Type B pancreatic cell (in vitro differentiated cells): ENCODE measurements around the gene NUDT4. TPM values are rescaled to one million over a fixed set of nuclear protein-coding genes. Genes with fewer than 3 reads are reported as not detected.
"Not testable (repeated sequence)": the region's sequence is repeated elsewhere in the genome, so short reads cannot be mapped to it uniquely, and the experiment has no call there.

Source experiments
- DNase-seq: peaks from one replicate; pipeline ENCODE4 v3.0.0; 2021; ENCODE audit warnings: mixed read lengths; ENCODE audit not compliant: unreplicated experiment; ENCODE audit errors: extremely low spot score
- H3K27ac Mint-ChIP-seq: 2 replicates; pipeline ENCODE4 v1.8.0; 2021; ENCODE audit warnings: mild to moderate bottlenecking, mixed read lengths
- H3K27me3 Mint-ChIP-seq: 2 replicates; pipeline ENCODE4 v1.8.0; 2021; ENCODE audit warnings: mixed read lengths
- H3K36me3 Mint-ChIP-seq: 2 replicates; pipeline ENCODE4 v1.8.0; 2021; ENCODE audit warnings: mixed read lengths
- H3K4me1 Mint-ChIP-seq: one replicate; pipeline ENCODE4 v1.8.0; 2021; ENCODE audit warnings: mixed read lengths; ENCODE audit not compliant: unreplicated experiment
- H3K4me3 Mint-ChIP-seq: 2 replicates; pipeline ENCODE4 v1.8.0; 2021; ENCODE audit warnings: mild to moderate bottlenecking, mixed read lengths
- H3K9me3 Mint-ChIP-seq: 2 replicates; pipeline ENCODE4 v1.8.0; 2021; ENCODE audit warnings: mixed read lengths
- CTCF ChIP-seq: fragments of 200-600 bp; sonication (generic); conservative IDR thresholded peaks from 2 replicates; pipeline ENCODE4 v1.5.0; 2021; ENCODE audit warnings: antibody characterized with exemption, mild to moderate bottlenecking
- total RNA-seq: library from RNA; stranded (reverse); gene quantifications from 2 replicates; pipeline ENCODE4 v1.2.1, GENCODE V29; 2021; ENCODE audit warnings: low replicate concordance

Gene NUDT4
- total RNA-seq, 1 donor from 2014 or later, result 89.8 TPM

DNA sequence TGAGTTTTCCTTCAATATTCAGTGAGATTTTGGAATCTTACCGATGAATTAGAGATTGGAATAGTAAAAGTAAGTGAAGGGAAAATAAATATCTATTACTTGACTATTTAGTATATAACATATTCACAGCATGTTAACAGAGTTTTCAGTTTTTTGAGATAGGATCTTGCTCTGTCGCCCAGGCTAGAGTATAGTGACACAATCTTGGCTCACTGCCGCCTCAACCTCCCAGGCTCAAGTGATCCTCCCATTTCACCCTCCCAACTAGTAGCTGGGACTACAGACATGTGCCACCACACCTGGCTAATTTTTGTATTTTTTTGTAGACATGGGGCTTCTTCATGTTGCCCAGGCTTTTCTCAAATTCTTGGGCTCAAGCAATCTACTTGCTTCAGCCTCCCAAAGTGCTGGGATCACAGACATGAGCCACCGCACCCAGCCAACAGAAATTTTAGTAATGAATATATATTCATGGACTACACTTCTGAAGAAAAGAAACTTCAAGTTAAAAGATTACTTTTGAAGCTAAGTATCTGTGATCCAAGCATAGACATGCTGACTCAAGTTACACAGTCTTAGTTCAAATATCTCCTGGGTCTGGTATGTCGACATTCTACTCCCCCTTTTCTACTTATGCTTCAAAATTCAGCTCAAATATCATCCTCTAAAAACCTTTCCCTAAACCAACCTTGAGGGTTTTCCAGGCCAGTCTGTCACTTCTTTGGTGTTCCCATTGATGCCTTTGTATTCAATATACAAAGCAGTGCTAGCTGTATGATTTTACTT is 50.2 kb downstream of the NUDT4 start:
- no peak for TF ChIP-seq CTCF
- H3K27ac Mint-ChIP-seq, result peak overlapping the region; percentile 23
- H3K4me3 Mint-ChIP-seq, result peak overlapping the region; percentile 5
- peaks cover 53% of the 10 kb centered on the region for H3K4me1 Mint-ChIP-seq
- no peak for DNase-seq
- peaks cover 6% of the 10 kb centered on the region for H3K36me3 Mint-ChIP-seq
- H3K27me3 Mint-ChIP-seq, result no peaks in the 10 kb centered on the region
- no peaks in the 10 kb centered on the region for H3K9me3 Mint-ChIP-seq

DNA sequence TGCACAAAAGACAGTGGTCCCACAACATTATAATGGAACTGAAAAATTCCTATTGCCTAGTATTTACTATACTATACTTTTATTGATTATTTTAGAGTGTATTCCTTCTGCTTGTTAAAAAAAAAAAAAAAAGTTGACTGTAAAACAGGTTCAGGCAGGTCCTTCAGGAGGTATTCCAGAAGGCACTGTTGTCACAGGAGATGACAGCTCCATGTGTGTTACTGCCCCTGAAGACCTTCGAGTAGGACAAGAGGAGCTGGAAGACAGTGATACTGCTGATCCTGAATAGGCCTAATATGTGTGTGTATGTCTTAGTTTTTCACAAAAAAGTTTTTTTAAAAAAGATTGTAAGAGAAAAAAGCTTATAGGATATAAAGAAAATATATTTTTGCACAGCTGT is 51.7 kb downstream of the NUDT4 start:
- Mint-ChIP-seq H3K4me1 (peaks cover 48% of the 10 kb centered on the region), H3K4me3 (no peak overlapping the region), H3K27ac (no peak overlapping the region), H3K27me3 (no peaks in the 10 kb centered on the region), H3K36me3 (peaks cover 6% of the 10 kb centered on the region), H3K9me3 (no peaks in the 10 kb centered on the region)
- no peak for TF ChIP-seq CTCF
- DNase-seq, result no peak

DNA sequence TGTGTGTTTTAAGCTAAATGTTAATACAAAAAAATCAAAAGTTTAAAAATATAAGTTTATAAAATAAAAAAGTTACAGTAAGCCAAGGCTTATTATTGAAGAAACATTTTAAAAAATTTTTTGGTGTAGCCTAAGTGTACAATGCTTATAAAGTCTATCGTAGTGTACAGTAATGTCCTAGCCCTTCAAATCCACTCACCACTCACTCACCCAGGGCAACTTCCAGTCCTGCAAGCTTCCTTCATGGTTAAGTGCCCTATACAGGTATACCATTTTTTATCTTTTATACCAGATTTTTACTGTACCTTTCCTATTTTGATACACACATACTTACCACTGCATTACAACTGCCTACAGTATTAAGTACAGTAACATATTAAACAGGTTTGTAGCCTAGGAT is 52.1 kb downstream of the NUDT4 start:
- H3K4me3 Mint-ChIP-seq, result no peak overlapping the region
- no peaks in the 10 kb centered on the region for H3K9me3 Mint-ChIP-seq
- no peak for TF ChIP-seq CTCF
- peaks cover 6% of the 10 kb centered on the region for H3K36me3 Mint-ChIP-seq
- peaks cover 44% of the 10 kb centered on the region for H3K4me1 Mint-ChIP-seq
- H3K27ac Mint-ChIP-seq, result peak overlapping the region; percentile 67
- no peaks in the 10 kb centered on the region for H3K27me3 Mint-ChIP-seq
- DNase-seq, result no peak

GRCh38 chr12:93430280-93430679 is 52.6 kb downstream of the NUDT4 start:
- Mint-ChIP-seq H3K4me1 (peaks cover 41% of the 10 kb centered on the region), H3K27ac (peak overlapping the region; percentile 67), H3K4me3 (no peak overlapping the region), H3K27me3 (no peaks in the 10 kb centered on the region), H3K9me3 (no peaks in the 10 kb centered on the region), H3K36me3 (peaks cover 6% of the 10 kb centered on the region)
- no peak for TF ChIP-seq CTCF
- DNase-seq, result no peak

- not testable (repeated sequence) for H3K27me3 Mint-ChIP-seq, H3K27ac Mint-ChIP-seq, H3K4me3 Mint-ChIP-seq, H3K9me3 Mint-ChIP-seq, DNase-seq, H3K36me3 Mint-ChIP-seq
- peaks cover 30% of the 10 kb centered on the region for H3K4me1 Mint-ChIP-seq
These were observed 54.3 kb downstream of the NUDT4 start for GRCh38 chr12:93432031-93432430.

DNA sequence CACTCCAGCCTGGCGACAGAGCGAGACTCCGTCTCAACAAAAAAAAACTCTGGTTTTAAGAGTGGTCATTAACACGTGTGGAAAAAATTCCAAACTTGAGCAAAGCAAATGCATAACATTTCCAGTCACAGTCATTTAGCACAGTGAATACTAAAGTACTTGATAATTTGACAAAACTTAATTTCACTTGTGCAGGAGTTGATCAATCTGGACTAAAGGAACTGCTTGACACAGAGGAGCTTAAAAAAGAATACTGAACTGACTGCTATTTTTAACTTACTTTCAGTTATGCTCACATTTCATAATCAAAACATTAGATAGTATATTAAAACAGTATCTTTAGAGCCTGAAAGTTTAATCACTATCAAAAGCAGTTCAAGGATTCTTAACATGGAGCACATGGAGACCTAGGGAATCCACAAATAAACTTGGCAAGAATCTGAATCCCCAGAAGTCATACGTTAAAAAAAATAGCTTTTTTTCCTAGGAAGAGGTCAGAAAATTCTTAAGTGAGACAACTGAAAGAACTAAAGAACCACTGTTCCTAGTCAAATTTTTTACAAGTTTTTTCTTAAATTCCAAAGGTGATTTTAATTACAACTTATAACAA is 56.6 kb downstream of the NUDT4 start:
- Mint-ChIP-seq H3K27ac (no peak overlapping the region), H3K27me3 (no peaks in the 10 kb centered on the region), H3K9me3 (no peaks in the 10 kb centered on the region), H3K36me3 (peaks cover 6% of the 10 kb centered on the region), H3K4me1 (peaks cover 38% of the 10 kb centered on the region), H3K4me3 (no peak overlapping the region)
- DNase-seq, result no peak
- TF ChIP-seq CTCF, result no peak
